Measurements from ENCODE around the gene SPNS3.

The SPNS3 gene

DNA sequence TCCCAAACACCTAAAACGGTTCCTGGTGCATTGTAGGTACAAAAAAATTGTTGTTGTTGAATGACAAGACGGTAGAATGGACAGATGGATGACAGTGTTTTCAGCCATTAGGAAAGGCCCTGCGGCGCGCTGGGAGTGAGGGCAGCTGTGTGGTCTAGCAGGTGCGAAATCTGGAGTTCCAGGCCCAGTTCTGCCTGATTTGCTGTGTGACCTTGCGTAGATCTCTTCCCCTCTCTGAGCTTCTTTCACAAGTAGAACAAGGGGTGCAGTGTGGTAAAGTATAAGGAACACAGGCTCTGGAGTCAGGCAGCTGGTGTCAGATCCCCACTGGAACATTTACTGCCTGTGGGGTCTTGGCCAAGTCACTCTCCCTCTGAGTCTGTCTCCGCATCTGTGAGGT is 90.2 kb downstream of the SPNS3 start:
- intact Hi-C loops (cut with DNase I; ENCODE audit: low total_unique reads) = no loop called here
- Histone ChIP-seq H3K4me3 (no peak overlapping the region), H3K4me1 (peaks cover 0 to 22% (median 12%) of the 10 kb centered on the region in 4 donors), H3K27ac (no peak overlapping the region), H3K9me3 (no peaks in the 10 kb centered on the region), H3K36me3 (no peaks in the 10 kb centered on the region), H3K27me3 (no peaks in the 10 kb centered on the region)
- DNase-seq = no peak
- TF ChIP-seq, protein P1, sequence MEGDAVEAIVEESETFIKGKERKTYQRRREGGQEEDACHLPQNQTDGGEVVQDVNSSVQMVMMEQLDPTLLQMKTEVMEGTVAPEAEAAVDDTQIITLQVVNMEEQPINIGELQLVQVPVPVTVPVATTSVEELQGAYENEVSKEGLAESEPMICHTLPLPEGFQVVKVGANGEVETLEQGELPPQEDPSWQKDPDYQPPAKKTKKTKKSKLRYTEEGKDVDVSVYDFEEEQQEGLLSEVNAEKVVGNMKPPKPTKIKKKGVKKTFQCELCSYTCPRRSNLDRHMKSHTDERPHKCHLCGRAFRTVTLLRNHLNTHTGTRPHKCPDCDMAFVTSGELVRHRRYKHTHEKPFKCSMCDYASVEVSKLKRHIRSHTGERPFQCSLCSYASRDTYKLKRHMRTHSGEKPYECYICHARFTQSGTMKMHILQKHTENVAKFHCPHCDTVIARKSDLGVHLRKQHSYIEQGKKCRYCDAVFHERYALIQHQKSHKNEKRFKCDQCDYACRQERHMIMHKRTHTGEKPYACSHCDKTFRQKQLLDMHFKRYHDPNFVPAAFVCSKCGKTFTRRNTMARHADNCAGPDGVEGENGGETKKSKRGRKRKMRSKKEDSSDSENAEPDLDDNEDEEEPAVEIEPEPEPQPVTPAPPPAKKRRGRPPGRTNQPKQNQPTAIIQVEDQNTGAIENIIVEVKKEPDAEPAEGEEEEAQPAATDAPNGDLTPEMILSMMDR (IDR thresholded peaks at IDR 0.05) = no peak

DNA sequence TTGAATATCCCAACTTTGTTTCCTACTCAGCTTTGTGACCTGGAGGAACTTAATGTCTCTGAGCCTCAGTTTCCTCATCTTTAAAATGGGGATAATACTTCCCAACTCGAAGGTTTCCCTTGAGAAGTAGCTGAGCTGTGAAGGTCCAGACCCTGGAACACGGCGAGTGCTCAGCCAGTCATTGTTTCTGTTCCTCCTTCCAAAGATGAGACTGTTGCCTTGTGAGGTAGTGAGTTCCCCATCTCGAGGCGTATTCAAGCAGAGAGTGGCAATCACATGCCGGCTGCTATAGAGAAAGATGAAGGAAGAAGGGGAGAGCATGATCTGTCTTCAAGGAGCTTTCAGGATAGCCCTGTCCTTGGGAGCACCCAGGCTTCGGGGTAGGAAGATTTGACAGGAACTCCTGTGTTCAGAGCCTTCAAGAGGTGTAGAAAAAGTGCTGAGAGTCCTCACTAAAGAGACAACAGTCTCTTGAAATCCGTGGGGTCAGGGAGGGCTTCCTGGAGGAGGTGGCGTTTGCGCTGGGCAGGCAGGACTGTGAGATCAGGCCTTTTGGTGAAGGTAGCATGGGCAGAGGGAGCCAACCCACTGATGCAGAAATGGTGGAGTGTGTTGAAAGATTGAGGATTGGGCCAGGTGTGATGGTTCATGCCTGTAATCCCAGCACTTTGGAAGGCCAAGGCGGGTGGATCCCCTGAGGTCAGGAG is 92.1 kb downstream of the SPNS3 start:
- TF ChIP-seq, protein P1 (IDR thresholded peaks at IDR 0.05) = no peak
- Histone ChIP-seq H3K27me3 (no peaks in the 10 kb centered on the region), H3K4me1 (peaks cover 0 to 16% (median 9%) of the 10 kb centered on the region in 4 donors), H3K9me3 (no peaks in the 10 kb centered on the region), H3K36me3 (no peaks in the 10 kb centered on the region), H3K27ac (no peak overlapping the region), H3K4me3 (no peak overlapping the region)
- no peak for DNase-seq
- intact Hi-C loops (cut with DNase I; ENCODE audit: low total_unique reads) = no loop called here

DNA sequence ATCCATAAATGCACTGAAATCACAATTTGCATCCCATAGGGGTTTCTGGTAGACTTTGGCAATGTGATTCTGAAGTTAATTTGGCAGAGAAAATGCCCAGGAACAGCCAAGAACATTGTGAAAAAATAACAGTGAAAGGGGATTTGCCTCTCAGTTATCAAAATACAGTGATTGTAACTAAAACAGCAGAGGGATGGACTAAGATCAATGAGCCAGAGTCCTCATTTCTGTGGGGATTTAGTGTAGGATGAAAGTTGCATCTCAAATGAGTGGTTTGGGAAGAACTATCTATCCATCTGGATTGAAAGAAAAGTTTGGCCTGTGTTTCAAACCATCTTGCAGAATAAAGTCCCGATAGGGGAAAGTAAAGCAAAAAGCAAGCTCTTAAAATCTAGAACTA is 93.4 kb downstream of the SPNS3 start:
- TF ChIP-seq, protein P1 (IDR thresholded peaks at IDR 0.05) = no peak
- H3K27ac ChIP-seq = no peak overlapping the region
- no peaks in the 10 kb centered on the region for H3K27me3 ChIP-seq
- no peak overlapping the region for H3K4me3 ChIP-seq
- H3K9me3 ChIP-seq = no peaks in the 10 kb centered on the region
- intact Hi-C loops (cut with DNase I; ENCODE audit: low total_unique reads) = no loop called here
- H3K36me3 ChIP-seq = no peaks in the 10 kb centered on the region
- peaks cover 0 to 16% (median 9%) of the 10 kb centered on the region in 4 donors for H3K4me1 ChIP-seq
- DNase-seq = no peak

DNA sequence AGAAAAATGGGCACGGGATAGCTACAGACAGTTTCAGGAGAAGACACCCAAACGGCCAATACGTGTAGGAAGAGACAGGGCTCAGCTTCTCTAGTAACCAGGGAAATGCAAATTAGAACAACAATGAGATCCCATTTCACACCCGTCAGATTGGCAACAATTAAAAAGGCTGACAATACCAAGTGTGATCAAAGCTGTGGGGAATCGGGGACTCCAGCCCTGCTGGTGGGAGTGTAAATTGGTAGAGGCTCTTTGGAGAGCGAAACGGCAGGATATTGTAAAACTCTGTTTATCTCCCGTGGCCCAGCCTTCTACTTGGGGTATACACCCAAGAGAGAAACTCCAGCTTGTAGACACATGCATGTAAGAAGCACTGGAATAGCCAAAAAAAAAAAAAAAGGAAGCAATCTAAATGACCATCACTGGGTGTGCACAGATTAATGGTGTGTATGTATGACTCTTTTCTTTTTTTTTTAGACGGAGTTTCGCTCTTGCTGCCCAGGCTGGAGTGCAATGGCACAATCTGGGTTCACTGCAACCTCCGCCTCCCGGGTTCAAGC is 93.9 kb downstream of the SPNS3 start:
- Histone ChIP-seq H3K27ac (no peak overlapping the region), H3K4me1 (peaks cover 0 to 16% (median 9%) of the 10 kb centered on the region in 4 donors)

DNA sequence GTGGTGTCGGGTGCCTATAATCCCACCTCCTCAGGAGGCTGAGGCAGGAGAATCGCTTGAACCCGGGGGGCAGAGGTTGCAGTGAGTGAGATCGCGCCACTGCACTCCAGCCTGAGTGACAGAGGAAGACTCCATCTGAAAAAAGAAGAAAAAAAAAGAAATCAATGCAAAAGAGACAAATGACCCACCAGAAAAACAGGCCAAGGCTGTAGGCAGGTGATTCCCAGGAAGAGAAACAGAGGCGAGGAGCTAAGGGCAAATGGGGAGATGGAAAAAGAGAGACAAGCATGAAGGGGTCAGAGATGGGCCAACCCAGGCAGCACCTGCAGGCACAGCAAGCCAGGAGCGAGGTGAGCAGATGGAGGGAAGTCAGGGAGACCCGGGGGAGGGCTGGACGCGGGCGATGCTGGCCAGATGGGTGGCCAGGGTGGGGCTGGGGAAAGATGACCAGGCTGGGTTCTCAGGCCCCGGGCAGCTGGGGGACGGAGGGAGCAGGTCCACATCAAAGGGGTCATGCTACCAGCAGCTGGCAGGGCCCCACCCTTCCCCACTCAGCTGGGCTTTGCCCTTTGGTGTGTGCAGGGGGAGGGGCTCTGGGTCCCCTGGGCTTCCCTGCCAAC is 95.9 kb downstream of the SPNS3 start:
- no peak overlapping the region for H3K4me3 ChIP-seq
- H3K9me3 ChIP-seq = no peaks in the 10 kb centered on the region
- no peak for DNase-seq
- intact Hi-C loops (cut with DNase I; ENCODE audit: low total_unique reads) = loop anchor here (5.0 kb wide), 1 partner anchor 687 kb away; no protein-coding TSS in a partner anchor
- TF ChIP-seq, protein P1 (IDR thresholded peaks at IDR 0.05) = no peak
- H3K36me3 ChIP-seq = no peaks in the 10 kb centered on the region
- H3K4me1 ChIP-seq = peaks cover 0 to 17% (median 12%) of the 10 kb centered on the region in 4 donors
- peaks cover 0 to 6% of the 10 kb centered on the region in 2 donors for H3K27me3 ChIP-seq
- no peak overlapping the region for H3K27ac ChIP-seq

More for the DNA sequence above, 93.9 kb downstream of the SPNS3 start:
- DNase-seq = no peak
- intact Hi-C loops (cut with DNase I; ENCODE audit: low total_unique reads) = no loop called here
- Histone ChIP-seq H3K36me3 (no peaks in the 10 kb centered on the region), H3K27me3 (no peaks in the 10 kb centered on the region), H3K4me3 (no peak overlapping the region), H3K9me3 (no peaks in the 10 kb centered on the region)
- TF ChIP-seq, protein P1 (IDR thresholded peaks at IDR 0.05) = no peak
